Measurements from ENCODE around the gene CSMD2. TPM values are rescaled to one million over a fixed set of nuclear protein-coding genes. Genes with fewer than 3 reads are reported as not detected.

Gene CSMD2
- total and polyA plus RNA-seq, 4 experiments from 2014 or later = not detected

DNA sequence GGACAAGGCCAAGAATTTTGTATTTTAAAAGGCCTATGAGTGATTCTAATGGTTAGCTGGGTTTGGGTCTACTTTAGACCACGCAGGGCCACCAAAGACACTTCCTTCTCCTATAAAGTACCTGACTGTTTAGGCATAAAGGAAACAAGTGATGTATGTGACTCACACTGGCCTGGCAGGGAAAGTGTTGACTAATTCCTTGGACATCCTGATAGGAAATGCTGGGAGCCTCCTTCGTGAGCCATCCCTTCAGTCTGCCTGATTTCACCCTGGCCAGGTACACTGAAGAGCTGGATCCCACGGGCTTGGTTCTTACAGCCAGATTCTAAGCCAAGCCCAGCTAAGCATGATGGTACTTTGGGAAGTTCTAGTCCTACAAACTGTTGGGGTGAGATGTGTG, 401.6 kb downstream of the CSMD2 start:
- no peaks in the 10 kb centered on the region for H3K9me3 ChIP-seq (ENCODE audit: control insufficient read depth in 1 of 2, low read length in 2 of 2)
- no peak overlapping the region for H3K27ac ChIP-seq (ENCODE audit: low read depth, low read length)
- ChIA-PET POLR2A (ENCODE audit: partially characterized antibody) (no interaction called here), CTCF (ENCODE audit: partially characterized antibody) (no interaction called here)
- Mint-ChIP-seq H3K4me1 (no peaks in the 10 kb centered on the region), H3K36me3 (no peaks in the 10 kb centered on the region), H3K9me3 (peaks cover 0 to 5% (median 0%) of the 10 kb centered on the region in 8 donors), H3K4me3 (no peak overlapping the region), H3K27me3 (peaks cover 8 to 9% of the 10 kb centered on the region in 2 donors), H3K27ac (no peak overlapping the region)
- no peak overlapping the region for H3K4me3 ChIP-seq (ENCODE audit: low read length in 2 of 2)
- H3K4me1 ChIP-seq (ENCODE audit: insufficient read depth, low read length) = no peaks in the 10 kb centered on the region
- H3K27me3 ChIP-seq (ENCODE audit: insufficient read depth, low read length) = no peaks in the 10 kb centered on the region
- intact Hi-C loops (cut with micrococcal nuclease) = no loop called here
- no peaks in the 10 kb centered on the region for H3K36me3 ChIP-seq (ENCODE audit: insufficient read depth, low read length)
- no peak for DNase-seq

DNA sequence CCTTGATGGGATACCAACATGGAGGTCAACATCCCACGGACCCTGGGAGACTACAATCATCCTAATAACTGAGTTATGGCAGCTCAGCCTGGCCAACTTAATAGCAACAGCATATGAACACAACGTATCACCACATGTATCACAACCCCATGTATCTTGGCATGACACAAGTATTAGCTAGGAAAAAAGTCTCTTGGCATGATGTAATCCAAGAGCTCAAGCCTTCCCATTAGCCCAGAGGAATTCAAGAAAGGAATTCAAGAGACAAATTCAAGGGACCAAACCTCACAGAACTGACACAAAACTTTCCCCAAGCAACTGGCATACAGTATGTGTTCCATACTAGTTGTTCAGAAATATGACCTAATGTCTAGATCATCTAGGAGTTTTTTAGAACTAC, 402.1 kb downstream of the CSMD2 start:
- H3K9me3 ChIP-seq (ENCODE audit: control insufficient read depth in 1 of 2, low read length in 2 of 2) = no peaks in the 10 kb centered on the region
- DNase-seq = no peak
- peaks cover 0 to 5% (median under 1%) of the 10 kb centered on the region in 8 donors for H3K9me3 Mint-ChIP-seq

DNA sequence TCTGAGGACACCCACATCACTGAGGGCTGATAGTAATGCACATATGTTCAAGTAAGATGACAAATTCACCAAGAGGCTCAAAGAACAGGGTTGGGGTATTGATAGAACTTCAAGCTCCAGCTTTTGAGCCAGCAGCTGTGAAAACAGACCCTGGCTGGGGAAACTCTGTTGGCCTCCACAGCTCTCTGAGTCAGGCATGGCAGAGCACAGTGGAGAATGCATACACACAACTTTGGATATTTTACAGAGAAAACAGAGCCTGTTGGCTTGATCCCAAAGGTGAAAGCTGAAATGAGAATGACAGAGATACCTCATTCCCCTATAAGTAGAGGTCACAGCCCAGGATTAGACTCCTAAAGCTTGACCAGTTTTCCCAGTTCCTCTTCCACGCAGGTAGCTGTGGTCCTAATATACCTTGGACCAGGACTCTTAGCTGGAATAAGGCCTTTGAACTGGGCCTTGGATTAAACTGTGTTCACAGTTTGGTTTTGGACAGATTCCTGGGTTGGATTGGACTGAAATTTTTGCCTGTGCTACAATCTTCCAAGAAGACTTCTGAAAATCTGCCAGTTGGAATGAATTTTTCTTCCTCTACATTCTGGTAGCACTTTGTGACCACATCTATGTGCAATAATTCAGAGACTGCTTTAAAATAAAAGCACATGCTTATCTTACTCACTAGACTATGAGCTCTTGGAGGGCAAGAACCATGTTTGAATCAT, 402.8 kb downstream of the CSMD2 start:
- no peak overlapping the region for H3K27ac ChIP-seq (ENCODE audit: low read depth, low read length)
- H3K4me1 ChIP-seq (ENCODE audit: insufficient read depth, low read length) = no peaks in the 10 kb centered on the region
- no peaks in the 10 kb centered on the region for H3K36me3 Mint-ChIP-seq
- H3K36me3 ChIP-seq (ENCODE audit: insufficient read depth, low read length) = no peaks in the 10 kb centered on the region
- H3K9me3 ChIP-seq (ENCODE audit: control insufficient read depth in 1 of 2, low read length in 2 of 2) = no peaks in the 10 kb centered on the region
- intact Hi-C loops (cut with micrococcal nuclease) = no loop called here
- H3K27me3 ChIP-seq (ENCODE audit: insufficient read depth, low read length) = no peaks in the 10 kb centered on the region
- H3K4me1 Mint-ChIP-seq = no peaks in the 10 kb centered on the region
- no peak for DNase-seq
- ChIA-PET POLR2A (ENCODE audit: partially characterized antibody) (no interaction called here), CTCF (ENCODE audit: partially characterized antibody) (no interaction called here)
- H3K9me3 Mint-ChIP-seq = peaks cover 0 to 5% (median 4%) of the 10 kb centered on the region in 8 donors
- no peak overlapping the region for H3K4me3 ChIP-seq (ENCODE audit: low read length in 2 of 2)
- H3K4me3 Mint-ChIP-seq = no peak overlapping the region
- H3K27ac Mint-ChIP-seq = no peak overlapping the region
- peaks cover 6 to 9% of the 10 kb centered on the region in 2 donors for H3K27me3 Mint-ChIP-seq

More for the DNA sequence above, 402.1 kb downstream of the CSMD2 start:
- Histone ChIP-seq H3K27me3 (ENCODE audit: insufficient read depth, low read length) (no peaks in the 10 kb centered on the region), H3K36me3 (ENCODE audit: insufficient read depth, low read length) (no peaks in the 10 kb centered on the region), H3K4me3 (ENCODE audit: low read length in 2 of 2) (no peak overlapping the region), H3K4me1 (ENCODE audit: insufficient read depth, low read length) (no peaks in the 10 kb centered on the region), H3K27ac (ENCODE audit: low read depth, low read length) (no peak overlapping the region)
- no peak overlapping the region for H3K4me3 Mint-ChIP-seq
- H3K4me1 Mint-ChIP-seq = no peaks in the 10 kb centered on the region
- H3K36me3 Mint-ChIP-seq = no peaks in the 10 kb centered on the region
- ChIA-PET POLR2A (ENCODE audit: partially characterized antibody) (no interaction called here), CTCF (ENCODE audit: partially characterized antibody) (no interaction called here)
- no peak overlapping the region for H3K27ac Mint-ChIP-seq
- H3K27me3 Mint-ChIP-seq = peaks cover 6 to 9% of the 10 kb centered on the region in 2 donors
- intact Hi-C loops (cut with micrococcal nuclease) = no loop called here

DNA sequence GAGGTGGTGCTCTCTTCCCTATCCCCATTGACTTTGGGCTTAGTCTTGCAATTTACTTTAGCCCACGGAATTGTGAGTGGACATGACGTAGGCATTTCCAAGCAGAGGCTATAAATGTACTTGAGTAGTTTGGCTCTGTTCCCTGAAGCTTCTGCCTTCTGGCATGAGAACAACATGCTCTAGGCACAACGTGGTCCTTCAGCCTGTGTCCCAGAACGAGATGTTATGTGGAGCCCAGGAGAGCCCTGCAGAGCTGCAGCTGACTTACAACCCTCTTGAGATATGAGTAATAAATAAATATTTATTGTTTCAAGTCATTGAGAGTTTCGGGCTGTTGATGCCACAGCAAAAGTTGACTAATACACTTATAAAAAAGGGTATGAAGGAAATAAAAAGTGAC, 406.3 kb downstream of the CSMD2 start:
- H3K27me3 ChIP-seq (ENCODE audit: insufficient read depth, low read length) = no peaks in the 10 kb centered on the region
- H3K36me3 ChIP-seq (ENCODE audit: insufficient read depth, low read length) = no peaks in the 10 kb centered on the region
- peaks cover 3 to 10% of the 10 kb centered on the region in 2 donors for H3K27me3 Mint-ChIP-seq
- H3K4me1 ChIP-seq (ENCODE audit: insufficient read depth, low read length) = no peaks in the 10 kb centered on the region
- no peak overlapping the region for H3K27ac Mint-ChIP-seq
- H3K4me3 ChIP-seq (ENCODE audit: low read length in 2 of 2) = no peak overlapping the region
- no peaks in the 10 kb centered on the region for H3K9me3 ChIP-seq (ENCODE audit: control insufficient read depth in 1 of 2, low read length in 2 of 2)
- no peak for DNase-seq
- no peaks in the 10 kb centered on the region for H3K4me1 Mint-ChIP-seq
- H3K27ac ChIP-seq (ENCODE audit: low read depth, low read length) = no peak overlapping the region
- intact Hi-C loops (cut with micrococcal nuclease) = no loop called here
- H3K36me3 Mint-ChIP-seq = no peaks in the 10 kb centered on the region
- ChIA-PET POLR2A (ENCODE audit: partially characterized antibody) (no interaction called here), CTCF (ENCODE audit: partially characterized antibody) (no interaction called here)
- no peak overlapping the region for H3K4me3 Mint-ChIP-seq
- H3K9me3 Mint-ChIP-seq = peaks cover 2 to 12% (median 7%) of the 10 kb centered on the region in 8 donors

DNA sequence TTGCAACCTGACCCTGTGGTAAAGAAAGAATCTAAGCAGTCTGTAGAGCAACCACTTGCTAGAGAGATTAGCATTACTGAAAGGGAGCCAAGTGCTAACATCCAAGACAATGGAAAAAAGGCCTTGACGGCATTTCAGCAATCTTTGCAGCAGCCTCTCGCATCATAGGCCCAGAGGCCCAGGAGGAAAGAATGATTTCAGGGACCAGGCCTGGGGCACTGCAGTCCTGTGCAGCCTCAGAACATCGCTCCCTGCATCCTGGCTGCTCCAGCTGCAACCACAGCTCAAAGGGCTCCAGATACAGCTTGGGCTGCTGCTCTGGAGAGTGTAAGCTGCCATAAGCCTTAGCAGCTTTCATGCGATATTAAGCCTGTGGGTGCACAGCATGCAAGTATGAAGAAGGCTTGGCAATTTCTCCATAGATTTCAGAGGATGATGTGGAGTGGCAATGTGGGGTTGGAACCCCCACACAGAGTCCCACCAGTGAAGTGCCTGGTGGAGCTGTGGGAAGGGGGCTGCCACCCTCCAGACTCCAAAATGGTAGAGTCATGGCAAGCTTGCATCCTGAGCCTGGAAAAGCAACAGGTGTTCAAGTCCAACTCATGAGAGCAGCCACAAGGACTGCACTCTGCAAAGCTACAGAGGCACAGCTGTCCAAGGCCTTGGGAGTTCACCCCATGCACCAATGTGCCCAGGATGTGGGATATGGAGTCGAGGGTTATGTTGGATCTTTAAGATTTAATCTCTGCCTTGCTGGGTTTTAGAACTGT, 411.8 kb downstream of the CSMD2 start:
- Histone ChIP-seq H3K36me3 (ENCODE audit: insufficient read depth, low read length) (no peaks in the 10 kb centered on the region), H3K27me3 (ENCODE audit: insufficient read depth, low read length) (no peaks in the 10 kb centered on the region), H3K4me3 (ENCODE audit: low read length in 2 of 2) (no peak overlapping the region), H3K27ac (ENCODE audit: low read depth, low read length) (no peak overlapping the region), H3K9me3 (ENCODE audit: control insufficient read depth in 1 of 2, low read length in 2 of 2) (no peaks in the 10 kb centered on the region), H3K4me1 (ENCODE audit: insufficient read depth, low read length) (no peaks in the 10 kb centered on the region)
- Mint-ChIP-seq H3K27me3 (peaks cover 4 to 7% of the 10 kb centered on the region in 2 donors), H3K4me1 (no peaks in the 10 kb centered on the region), H3K4me3 (no peak overlapping the region), H3K36me3 (no peaks in the 10 kb centered on the region), H3K9me3 (peaks cover 5 to 31% (median 13%) of the 10 kb centered on the region in 8 donors), H3K27ac (no peak overlapping the region)
- CTCF ChIA-PET (ENCODE audit: partially characterized antibody) = no interaction called here
- POLR2A ChIA-PET (ENCODE audit: partially characterized antibody) = no interaction called here
- DNase-seq = no peak
- intact Hi-C loops (cut with micrococcal nuclease) = no loop called here

DNA sequence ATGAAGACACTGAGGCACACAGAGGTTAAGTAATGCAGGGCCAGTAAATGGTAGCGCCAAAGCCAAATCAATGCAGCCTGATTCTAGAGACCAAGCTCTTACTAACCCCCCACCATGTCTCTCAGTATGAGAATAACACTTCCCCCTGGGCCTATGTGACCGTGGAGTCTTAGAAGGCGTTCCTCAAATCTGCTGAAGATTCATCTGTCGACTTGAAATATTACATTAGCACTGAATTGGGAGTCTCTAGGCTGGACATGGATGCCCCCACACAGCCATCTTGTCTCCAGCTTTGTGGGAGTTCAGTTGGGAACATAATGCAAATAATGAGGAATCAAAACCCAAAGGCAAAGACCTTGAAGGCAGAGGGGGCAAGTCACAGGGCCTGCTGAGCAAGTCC, 419.1 kb downstream of the CSMD2 start:
- Mint-ChIP-seq H3K4me3 (no peak overlapping the region), H3K9me3 (peaks cover 0 to 4% (median under 1%) of the 10 kb centered on the region in 8 donors), H3K27me3 (peaks cover 5 to 12% of the 10 kb centered on the region in 2 donors), H3K36me3 (no peaks in the 10 kb centered on the region), H3K27ac (no peak overlapping the region), H3K4me1 (no peaks in the 10 kb centered on the region)
- intact Hi-C loops (cut with micrococcal nuclease) = no loop called here
- no peaks in the 10 kb centered on the region for H3K36me3 ChIP-seq (ENCODE audit: insufficient read depth, low read length)
- no peak overlapping the region for H3K4me3 ChIP-seq (ENCODE audit: low read length in 2 of 2)
- CTCF ChIA-PET (ENCODE audit: partially characterized antibody) = no interaction called here
- POLR2A ChIA-PET (ENCODE audit: partially characterized antibody) = no interaction called here
- no peaks in the 10 kb centered on the region for H3K4me1 ChIP-seq (ENCODE audit: insufficient read depth, low read length)
- no peak for DNase-seq
- H3K27ac ChIP-seq (ENCODE audit: low read depth, low read length) = no peak overlapping the region
- no peaks in the 10 kb centered on the region for H3K9me3 ChIP-seq (ENCODE audit: control insufficient read depth in 1 of 2, low read length in 2 of 2)
- H3K27me3 ChIP-seq (ENCODE audit: insufficient read depth, low read length) = no peaks in the 10 kb centered on the region

DNA sequence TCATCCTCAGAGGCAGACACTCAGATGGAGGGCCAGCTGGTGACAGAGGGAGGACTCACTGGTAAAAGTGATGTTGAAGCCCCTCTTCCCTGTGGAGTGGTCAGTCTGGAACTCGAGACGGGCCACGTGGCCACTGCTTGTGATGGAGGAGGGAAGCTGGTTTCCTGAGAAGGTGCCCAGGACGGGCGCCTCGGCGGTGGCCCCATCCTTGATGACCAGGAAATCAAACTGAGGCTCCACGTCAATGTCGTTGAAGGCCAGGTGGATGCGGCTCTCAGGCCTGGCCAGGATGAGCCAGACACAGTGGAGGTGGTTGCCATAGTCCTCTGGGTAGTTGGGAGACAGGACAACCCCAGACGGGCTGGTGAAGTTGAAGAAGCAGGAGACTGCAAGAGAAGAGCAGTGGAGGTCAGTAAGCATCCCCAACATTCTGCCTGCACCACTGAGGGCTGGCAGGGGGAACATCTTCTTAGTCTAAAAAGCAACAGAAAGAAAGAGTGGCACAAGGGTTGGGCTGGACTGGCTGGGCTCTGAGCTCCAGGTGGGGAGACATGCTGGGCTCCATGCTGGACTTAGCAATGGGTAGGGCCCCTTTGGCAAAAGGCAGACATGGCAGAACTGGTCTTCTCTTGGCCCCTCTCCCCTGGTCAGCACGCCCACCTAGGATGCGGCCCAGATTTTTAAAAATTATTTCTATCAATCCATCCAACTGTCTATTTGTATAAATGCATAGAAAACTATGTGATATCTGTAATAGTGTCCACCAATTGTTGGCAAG, 421.6 kb downstream of the CSMD2 start:
- H3K27me3 Mint-ChIP-seq = peaks cover 7 to 14% of the 10 kb centered on the region in 2 donors
- intact Hi-C loops (cut with micrococcal nuclease) = no loop called here
- no peak overlapping the region for H3K27ac ChIP-seq (ENCODE audit: low read depth, low read length)

More for the DNA sequence above, 421.6 kb downstream of the CSMD2 start:
- no peak for DNase-seq
- Histone ChIP-seq H3K4me3 (ENCODE audit: low read length in 2 of 2) (no peak overlapping the region), H3K27me3 (ENCODE audit: insufficient read depth, low read length) (no peaks in the 10 kb centered on the region), H3K4me1 (ENCODE audit: insufficient read depth, low read length) (no peaks in the 10 kb centered on the region), H3K36me3 (ENCODE audit: insufficient read depth, low read length) (no peaks in the 10 kb centered on the region), H3K9me3 (ENCODE audit: control insufficient read depth in 1 of 2, low read length in 2 of 2) (no peaks in the 10 kb centered on the region)
- ChIA-PET CTCF (ENCODE audit: partially characterized antibody) (no interaction called here), POLR2A (ENCODE audit: partially characterized antibody) (no interaction called here)
- Mint-ChIP-seq H3K4me3 (no peak overlapping the region), H3K36me3 (no peaks in the 10 kb centered on the region), H3K27ac (no peak overlapping the region), H3K9me3 (peaks cover 0 to 2% (median 0%) of the 10 kb centered on the region in 8 donors), H3K4me1 (no peaks in the 10 kb centered on the region)
